Neural cell (in vitro differentiated cells): ENCODE data around the gene KLLN. TPM values are rescaled to one million over a fixed set of nuclear protein-coding genes. Genes with fewer than 3 reads are reported as not detected.

Experiments
- H2AFZ ChIP-seq: fragments of 200-600, 300-800 bp; sonication (generic), shearing (Covaris generic); 2 replicates; pipeline ENCODE4 v1.6.0; 2014; ENCODE audit warnings: low read depth, mild to moderate bottlenecking, antibody characterized with exemption, low read length, moderate library complexity
- H3F3A ChIP-seq: fragments of 200-600 bp; shearing (Covaris generic); 2 replicates; pipeline ENCODE4 v1.6.1; 2016; ENCODE audit warnings: mild to moderate bottlenecking, moderate library complexity, mixed read lengths, antibody characterized with exemption, low read length; ENCODE audit not compliant: insufficient read depth, poor library complexity, severe bottlenecking
- H3K27ac ChIP-seq: fragments of 200-600, 300-800 bp; sonication (generic), shearing (Covaris generic); 2 replicates; pipeline ENCODE4 v1.5.1; 2014; ENCODE audit warnings: mild to moderate bottlenecking, low read length, moderate library complexity
- H3K27me3 ChIP-seq: fragments of 300-800, 200-600 bp; sonication (generic), shearing (Covaris generic); 2 replicates; pipeline ENCODE4 v1.6.0; 2014; ENCODE audit warnings: mild to moderate bottlenecking, low read depth, low read length, moderate library complexity; ENCODE audit not compliant: insufficient read depth
- H3K36me3 ChIP-seq: fragments of 300-800, 200-600 bp; sonication (generic), shearing (Covaris generic); 2 replicates; pipeline ENCODE4 v1.5.1; 2014; ENCODE audit warnings: mild to moderate bottlenecking, antibody characterized with exemption, low read length, moderate library complexity; ENCODE audit not compliant: insufficient read depth
- H3K4me2 ChIP-seq: fragments of 300-800, 200-600 bp; sonication (generic), shearing (Covaris generic); 2 replicates; pipeline ENCODE4 v1.6.0; 2014; ENCODE audit warnings: mild to moderate bottlenecking, low read length
- H3K4me3 ChIP-seq: fragments of 300-800, 200-600 bp; sonication (generic), shearing (Covaris generic); 2 replicates; pipeline ENCODE4 v1.5.1; 2014; ENCODE audit warnings: mild to moderate bottlenecking, low read length, moderate library complexity
- H3K79me2 ChIP-seq: fragments of 200-600 bp; shearing (Covaris generic); replicated peaks from 2 replicates; pipeline ENCODE4 v1.6.0; 2014; ENCODE audit warnings: mild to moderate bottlenecking, low read length, moderate library complexity; ENCODE audit not compliant: insufficient read depth
- H3K9ac ChIP-seq: fragments of 300-800, 200-600 bp; sonication (generic), shearing (Covaris generic); 2 replicates; pipeline ENCODE4 v1.6.1; 2016; ENCODE audit warnings: mild to moderate bottlenecking, low read length, mixed read lengths
- H3K9me2 ChIP-seq: fragments of 200-600 bp; shearing (Covaris generic); 2 replicates; pipeline ENCODE4 v1.6.1; 2016; ENCODE audit warnings: mild to moderate bottlenecking, low read length, mixed read lengths; ENCODE audit not compliant: insufficient read depth
- H3K9me3 ChIP-seq: fragments of 200-600, 300-800 bp; sonication (generic), shearing (Covaris generic); 2 replicates; pipeline ENCODE4 v1.6.1; 2016; ENCODE audit warnings: mild to moderate bottlenecking, mixed run types, low read length, moderate library complexity, mixed read lengths
- H4K20me1 ChIP-seq: fragments of 200-600 bp; shearing (Covaris generic); 2 replicates; pipeline ENCODE4 v1.6.1; 2016; ENCODE audit warnings: mild to moderate bottlenecking, mixed run types; ENCODE audit not compliant: insufficient read depth
- EP300 ChIP-seq: fragments of 450-650 bp; conservative IDR thresholded peaks from 2 replicates; pipeline ENCODE4 v1.6.1; 2014; ENCODE audit warnings: antibody characterized with exemption, mild to moderate bottlenecking, moderate library complexity; ENCODE audit not compliant: poor library complexity, severe bottlenecking
- EZH2 ChIP-seq: fragments of 200-600, 300-800 bp; shearing (Covaris generic), sonication (generic); IDR thresholded peaks from 2 replicates; pipeline ENCODE4 v1.6.1; 2014; ENCODE audit warnings: antibody characterized with exemption, low read length, borderline replicate concordance, mild to moderate bottlenecking; ENCODE audit not compliant: insufficient read depth, poor library complexity, severe bottlenecking
- MXI1 ChIP-seq: fragments of 450-650 bp; conservative IDR thresholded peaks from 2 replicates; pipeline ENCODE4 v1.6.1; 2014; ENCODE audit warnings: antibody characterized with exemption, mild to moderate bottlenecking; ENCODE audit not compliant: poor library complexity, severe bottlenecking
- POLR2AphosphoS5 ChIP-seq: IDR thresholded peaks from 2 replicates; pipeline ENCODE4 v1.6.1; 2012
- RAD21 ChIP-seq: fragments of 450-650 bp; conservative IDR thresholded peaks from 2 replicates; pipeline ENCODE4 v1.6.1; 2014; ENCODE audit warnings: antibody characterized with exemption, mild to moderate bottlenecking, moderate library complexity
- SMC3 ChIP-seq: fragments of 450-650 bp; conservative IDR thresholded peaks from 2 replicates; pipeline ENCODE4 v1.6.1; 2014; ENCODE audit warnings: antibody characterized with exemption, mild to moderate bottlenecking, moderate library complexity; ENCODE audit not compliant: poor library complexity
- TAF1 ChIP-seq: IDR thresholded peaks from 2 replicates; pipeline ENCODE4 v1.6.1; 2012; ENCODE audit warnings: low read depth
- polyA plus RNA-seq: library from polyadenylated mRNA; depleted of rRNA; stranded (reverse); fragments of >200 nt; gene quantifications from 2 replicates; pipeline ENCODE4 v1.2.3, GENCODE V29; 2014
- TF ChIP-seq, protein P1 (sequence below): fragments of 450-650 bp; IDR thresholded peaks from 2 replicates; pipeline ENCODE4 v1.5.1; 2014; ENCODE audit warnings: antibody characterized with exemption, mild to moderate bottlenecking, moderate library complexity; ENCODE audit not compliant: poor library complexity, severe bottlenecking
- TF ChIP-seq, protein P2 (sequence below): IDR thresholded peaks from 2 replicates; pipeline ENCODE4 v1.6.1; 2012; ENCODE audit warnings: borderline replicate concordance

Gene KLLN
- polyA plus RNA-seq, 1 donor from 2014 or later = 0.77 TPM

DNA sequence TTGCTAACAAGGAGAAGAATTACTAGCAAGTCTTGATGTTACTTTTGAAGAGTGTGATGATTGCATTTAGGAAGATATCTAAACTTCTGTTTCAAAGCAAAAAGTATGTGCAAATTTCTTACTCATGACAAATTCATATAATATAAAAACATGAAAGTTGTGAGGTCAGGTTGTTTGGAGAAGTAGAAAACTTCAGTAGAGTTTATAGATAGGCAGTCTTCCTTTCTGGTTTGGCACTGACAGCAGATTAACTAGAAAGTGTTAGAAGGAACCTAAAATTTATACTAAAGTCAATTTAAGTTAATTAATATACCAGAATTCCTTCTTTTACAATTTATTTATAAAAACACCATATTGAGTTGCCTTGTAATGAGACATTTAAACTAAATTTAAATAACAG lies 17.0 kb upstream of the KLLN start:
- H2AFZ ChIP-seq = no peak overlapping the region

DNA sequence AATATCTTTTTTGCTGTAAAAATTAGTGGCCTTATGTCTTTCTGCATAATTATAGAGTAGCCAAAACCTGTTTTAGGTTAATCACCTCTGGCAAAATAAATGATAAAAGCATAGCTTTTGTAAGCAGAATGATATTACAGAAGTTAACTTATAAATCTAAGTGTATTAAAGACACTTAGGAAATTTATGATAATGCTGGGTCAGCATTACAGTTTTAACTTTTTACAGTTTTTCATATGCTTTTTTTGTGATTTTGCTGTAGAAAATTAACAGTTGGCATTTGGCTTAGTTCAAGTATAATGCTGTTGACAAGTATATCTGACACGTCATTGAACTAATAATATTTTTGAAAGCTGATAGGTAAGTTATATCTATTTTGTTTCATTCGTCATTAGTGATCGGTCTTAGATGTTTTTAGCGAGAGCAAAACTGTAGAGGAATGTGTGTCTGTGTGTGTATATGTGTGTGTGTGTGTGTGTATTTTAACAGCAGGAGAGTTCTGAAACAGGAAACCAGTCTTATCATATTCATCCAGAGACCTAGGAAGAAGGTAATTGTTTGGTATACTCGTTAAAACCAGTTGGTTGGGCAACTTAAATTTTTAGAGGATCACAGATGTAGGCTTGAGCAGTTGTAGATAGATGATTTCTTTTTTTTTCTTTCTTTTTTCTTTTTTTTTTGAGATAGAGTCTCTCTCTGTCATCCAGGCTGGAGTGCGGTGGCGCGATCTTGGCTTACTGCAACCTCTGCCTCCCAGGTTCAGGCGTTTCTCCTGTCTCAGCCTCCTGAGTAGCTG lies 15.5 kb upstream of the KLLN start:
- no peak overlapping the region for H3K9ac ChIP-seq
- no peaks in the 10 kb centered on the region for H3K27me3 ChIP-seq
- TF ChIP-seq RAD21 = no peak
- TF ChIP-seq, protein P1, sequence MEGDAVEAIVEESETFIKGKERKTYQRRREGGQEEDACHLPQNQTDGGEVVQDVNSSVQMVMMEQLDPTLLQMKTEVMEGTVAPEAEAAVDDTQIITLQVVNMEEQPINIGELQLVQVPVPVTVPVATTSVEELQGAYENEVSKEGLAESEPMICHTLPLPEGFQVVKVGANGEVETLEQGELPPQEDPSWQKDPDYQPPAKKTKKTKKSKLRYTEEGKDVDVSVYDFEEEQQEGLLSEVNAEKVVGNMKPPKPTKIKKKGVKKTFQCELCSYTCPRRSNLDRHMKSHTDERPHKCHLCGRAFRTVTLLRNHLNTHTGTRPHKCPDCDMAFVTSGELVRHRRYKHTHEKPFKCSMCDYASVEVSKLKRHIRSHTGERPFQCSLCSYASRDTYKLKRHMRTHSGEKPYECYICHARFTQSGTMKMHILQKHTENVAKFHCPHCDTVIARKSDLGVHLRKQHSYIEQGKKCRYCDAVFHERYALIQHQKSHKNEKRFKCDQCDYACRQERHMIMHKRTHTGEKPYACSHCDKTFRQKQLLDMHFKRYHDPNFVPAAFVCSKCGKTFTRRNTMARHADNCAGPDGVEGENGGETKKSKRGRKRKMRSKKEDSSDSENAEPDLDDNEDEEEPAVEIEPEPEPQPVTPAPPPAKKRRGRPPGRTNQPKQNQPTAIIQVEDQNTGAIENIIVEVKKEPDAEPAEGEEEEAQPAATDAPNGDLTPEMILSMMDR = no peak
- TF ChIP-seq, protein P2, sequence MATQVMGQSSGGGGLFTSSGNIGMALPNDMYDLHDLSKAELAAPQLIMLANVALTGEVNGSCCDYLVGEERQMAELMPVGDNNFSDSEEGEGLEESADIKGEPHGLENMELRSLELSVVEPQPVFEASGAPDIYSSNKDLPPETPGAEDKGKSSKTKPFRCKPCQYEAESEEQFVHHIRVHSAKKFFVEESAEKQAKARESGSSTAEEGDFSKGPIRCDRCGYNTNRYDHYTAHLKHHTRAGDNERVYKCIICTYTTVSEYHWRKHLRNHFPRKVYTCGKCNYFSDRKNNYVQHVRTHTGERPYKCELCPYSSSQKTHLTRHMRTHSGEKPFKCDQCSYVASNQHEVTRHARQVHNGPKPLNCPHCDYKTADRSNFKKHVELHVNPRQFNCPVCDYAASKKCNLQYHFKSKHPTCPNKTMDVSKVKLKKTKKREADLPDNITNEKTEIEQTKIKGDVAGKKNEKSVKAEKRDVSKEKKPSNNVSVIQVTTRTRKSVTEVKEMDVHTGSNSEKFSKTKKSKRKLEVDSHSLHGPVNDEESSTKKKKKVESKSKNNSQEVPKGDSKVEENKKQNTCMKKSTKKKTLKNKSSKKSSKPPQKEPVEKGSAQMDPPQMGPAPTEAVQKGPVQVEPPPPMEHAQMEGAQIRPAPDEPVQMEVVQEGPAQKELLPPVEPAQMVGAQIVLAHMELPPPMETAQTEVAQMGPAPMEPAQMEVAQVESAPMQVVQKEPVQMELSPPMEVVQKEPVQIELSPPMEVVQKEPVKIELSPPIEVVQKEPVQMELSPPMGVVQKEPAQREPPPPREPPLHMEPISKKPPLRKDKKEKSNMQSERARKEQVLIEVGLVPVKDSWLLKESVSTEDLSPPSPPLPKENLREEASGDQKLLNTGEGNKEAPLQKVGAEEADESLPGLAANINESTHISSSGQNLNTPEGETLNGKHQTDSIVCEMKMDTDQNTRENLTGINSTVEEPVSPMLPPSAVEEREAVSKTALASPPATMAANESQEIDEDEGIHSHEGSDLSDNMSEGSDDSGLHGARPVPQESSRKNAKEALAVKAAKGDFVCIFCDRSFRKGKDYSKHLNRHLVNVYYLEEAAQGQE = no peak
- TF ChIP-seq EZH2 = no peak
- TF ChIP-seq POLR2AphosphoS5 = no peak
- no peak for TF ChIP-seq EP300
- no peak for TF ChIP-seq TAF1
- no peak for TF ChIP-seq SMC3
- no peak for TF ChIP-seq MXI1
- no peaks in the 10 kb centered on the region for H3K9me2 ChIP-seq
- peaks cover 3% of the 10 kb centered on the region for H3K36me3 ChIP-seq
- no peaks in the 10 kb centered on the region for H3K9me3 ChIP-seq
- H2AFZ ChIP-seq = no peak overlapping the region
- H3K4me3 ChIP-seq = no peak overlapping the region
- H3K79me2 ChIP-seq = peaks cover 45% of the 10 kb centered on the region
- no peak overlapping the region for H3K27ac ChIP-seq
- no peaks in the 10 kb centered on the region for H4K20me1 ChIP-seq
- no peaks in the 10 kb centered on the region for H3F3A ChIP-seq
- H3K4me2 ChIP-seq = no peak overlapping the region

More for the DNA sequence above, 17.0 kb upstream of the KLLN start:
- H3K27ac ChIP-seq = no peak overlapping the region
- H3F3A ChIP-seq = no peaks in the 10 kb centered on the region
- peaks cover 34% of the 10 kb centered on the region for H3K79me2 ChIP-seq
- H3K9ac ChIP-seq = no peak overlapping the region
- no peaks in the 10 kb centered on the region for H3K9me2 ChIP-seq
- H3K9me3 ChIP-seq = no peaks in the 10 kb centered on the region
- TF ChIP-seq, protein P2 = no peak
- no peak overlapping the region for H3K4me3 ChIP-seq
- peaks cover 3% of the 10 kb centered on the region for H3K36me3 ChIP-seq
- no peaks in the 10 kb centered on the region for H3K27me3 ChIP-seq
- no peaks in the 10 kb centered on the region for H4K20me1 ChIP-seq
- H3K4me2 ChIP-seq = no peak overlapping the region
